T-helper 2 cell treated with Interferon-gamma antibody and Interleukin-4, amounts not matched to agents 5 μg/mL and 100 μg/mL, for 36 hours (primary cell): ENCODE measurements around the gene RFNG.

Source experiments
- DNase-seq: peaks from one replicate; pipeline ENCODE4 v3.0.0; 2021; ENCODE audit warnings: low spot score
- H3K27ac Mint-ChIP-seq: one replicate; pipeline ENCODE4 v1.8.0; 2021; ENCODE audit warnings: mild to moderate bottlenecking, mixed read lengths
- H3K27me3 Mint-ChIP-seq: one replicate; pipeline ENCODE4 v1.8.0; 2021; ENCODE audit warnings: low read depth, mixed read lengths
- H3K36me3 Mint-ChIP-seq: one replicate; pipeline ENCODE4 v1.8.0; 2021; ENCODE audit warnings: low read depth, mixed read lengths
- H3K4me1 Mint-ChIP-seq: one replicate; pipeline ENCODE4 v1.8.0; 2021; ENCODE audit warnings: low read depth, mixed read lengths
- H3K4me3 Mint-ChIP-seq: one replicate; pipeline ENCODE4 v1.8.0; 2022; ENCODE audit warnings: mild to moderate bottlenecking, moderate library complexity, mixed read lengths
- H3K9me3 Mint-ChIP-seq: one replicate; pipeline ENCODE4 v1.8.0; 2021; ENCODE audit warnings: mixed read lengths

RFNG gene

DNA sequence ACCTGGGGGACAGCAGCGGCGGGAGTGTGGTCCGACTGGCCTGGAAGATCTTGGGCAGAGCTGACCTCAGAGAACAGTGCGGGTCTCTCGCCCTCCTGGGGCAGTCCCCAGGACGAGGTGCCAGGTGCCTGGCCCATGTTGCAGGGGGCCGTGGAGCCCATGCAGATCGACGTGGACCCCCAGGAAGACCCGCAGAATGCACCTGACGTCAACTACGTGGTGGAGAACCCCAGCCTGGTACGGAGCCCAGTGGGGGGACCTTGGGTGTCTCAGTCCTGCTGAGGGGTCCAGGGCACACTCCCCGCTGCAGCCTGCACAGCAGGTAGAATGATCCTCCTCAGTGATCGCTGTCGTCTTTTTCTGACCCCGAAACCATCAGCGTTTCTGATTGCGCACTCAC is 1.5 kb upstream of the RFNG start:
- peaks cover 18% of the 10 kb centered on the region for H3K36me3 Mint-ChIP-seq
- no peaks in the 10 kb centered on the region for H3K27me3 Mint-ChIP-seq
- H3K4me1 Mint-ChIP-seq = peaks cover 3% of the 10 kb centered on the region
- peak overlapping the region; percentile 79 for H3K4me3 Mint-ChIP-seq
- no peak for DNase-seq
- no peaks in the 10 kb centered on the region for H3K9me3 Mint-ChIP-seq
- no peak overlapping the region for H3K27ac Mint-ChIP-seq

DNA sequence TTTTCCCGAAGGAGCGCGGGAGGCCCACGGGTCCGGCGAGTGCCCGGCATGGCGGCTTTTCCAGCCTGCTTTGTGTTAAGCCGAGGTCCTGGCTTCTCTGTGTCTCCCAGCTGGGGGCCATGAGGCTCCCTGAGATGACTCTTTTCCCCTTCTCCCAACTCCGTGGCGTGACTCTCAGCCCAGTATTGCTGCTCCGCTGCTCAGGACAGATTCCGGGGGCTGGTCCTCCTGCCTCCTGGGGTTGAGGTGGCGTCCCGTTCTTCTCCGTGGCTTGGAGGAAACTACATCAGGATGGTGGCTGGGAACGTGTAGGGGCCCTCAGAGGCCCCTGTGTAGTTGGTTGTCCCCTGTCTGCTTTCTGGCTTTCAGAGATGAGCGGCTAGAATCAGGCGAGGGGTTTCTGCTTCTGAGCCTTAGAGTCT is 1.0 kb upstream of the RFNG start:
- Mint-ChIP-seq H3K27ac (peak overlapping the region; percentile 36), H3K36me3 (peaks cover 14% of the 10 kb centered on the region), H3K27me3 (no peaks in the 10 kb centered on the region), H3K4me1 (peaks cover 3% of the 10 kb centered on the region), H3K4me3 (peak overlapping the region; percentile 79), H3K9me3 (no peaks in the 10 kb centered on the region)
- no peak for DNase-seq

DNA sequence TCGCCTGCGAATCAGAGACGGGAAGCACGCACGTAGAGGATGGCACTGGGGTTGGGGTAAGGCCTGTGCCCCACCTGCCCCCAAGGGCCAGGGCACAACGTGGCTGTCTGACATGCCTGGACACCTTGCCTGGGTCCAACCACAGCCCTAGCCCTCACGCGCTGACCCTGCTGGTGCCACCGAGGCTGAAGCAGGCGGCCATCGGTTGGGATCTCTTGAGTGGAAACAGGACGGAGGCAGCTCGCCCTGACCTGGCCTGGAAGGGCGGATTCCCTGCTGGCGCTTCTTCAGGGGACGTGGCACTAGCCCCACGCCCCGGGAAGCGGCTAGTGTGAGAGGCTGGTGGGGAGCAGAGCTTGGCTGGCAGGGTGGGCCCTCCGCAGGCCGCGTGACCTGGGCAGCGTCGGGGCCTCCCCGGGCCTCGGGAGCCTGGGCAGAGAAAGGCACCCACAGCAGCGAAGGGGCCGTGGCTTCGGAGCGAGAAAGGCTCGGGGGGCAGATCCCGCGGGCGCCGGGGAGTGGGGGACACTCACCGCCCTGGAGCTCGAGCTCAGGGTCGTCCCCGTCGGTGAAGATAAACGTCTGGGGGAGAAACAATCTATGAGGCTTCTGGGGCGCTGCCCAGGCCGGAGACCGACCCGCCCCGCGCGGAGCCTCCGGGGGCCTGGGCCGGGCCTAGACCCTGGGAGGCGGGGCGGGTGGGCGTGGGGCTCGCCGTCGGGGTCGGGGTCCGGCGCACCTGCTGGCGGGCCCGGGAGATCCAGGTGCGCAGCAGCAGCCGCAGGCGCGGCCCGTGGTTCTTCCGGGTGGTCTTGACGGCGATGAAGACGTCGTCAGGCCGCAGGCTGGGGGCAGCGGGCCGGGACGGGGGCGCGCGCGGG is 610 bp downstream of the RFNG start:
- H3K9me3 Mint-ChIP-seq = no peaks in the 10 kb centered on the region
- no peaks in the 10 kb centered on the region for H3K27me3 Mint-ChIP-seq
- peaks cover 9% of the 10 kb centered on the region for H3K36me3 Mint-ChIP-seq
- H3K27ac Mint-ChIP-seq = peak overlapping the region; percentile 91
- H3K4me3 Mint-ChIP-seq = peak overlapping the region; percentile 89
- no peak for DNase-seq
- H3K4me1 Mint-ChIP-seq = peaks cover 3% of the 10 kb centered on the region

DNA sequence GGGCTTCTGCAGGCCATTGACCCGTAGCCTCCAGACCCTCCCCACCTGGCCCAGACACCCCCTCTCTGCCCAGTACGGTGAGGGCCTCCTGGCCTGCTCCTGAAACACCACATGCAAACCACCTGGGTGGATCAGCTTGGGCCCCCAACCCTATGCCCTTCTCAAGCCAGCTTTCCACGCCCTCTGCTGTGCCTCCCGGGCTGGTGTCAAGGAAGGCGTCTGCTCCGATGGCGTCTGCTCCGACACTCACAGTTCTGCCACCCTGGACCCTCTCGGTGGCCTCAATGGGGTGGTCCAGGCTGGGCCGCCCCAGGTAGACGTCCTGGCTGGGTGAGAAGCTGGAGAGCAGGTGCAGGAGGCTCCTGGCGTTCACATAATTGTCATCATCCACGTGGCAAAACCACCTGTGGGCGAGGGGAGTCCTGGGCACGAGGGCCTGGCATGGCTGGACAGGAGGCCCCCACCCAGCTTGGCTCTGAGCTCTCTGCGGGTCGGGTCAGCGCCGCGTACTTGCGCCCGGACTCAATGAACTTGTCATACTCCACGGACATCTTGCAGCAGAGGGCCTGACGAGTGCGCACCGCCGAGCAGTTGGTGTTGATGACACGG is 1.4 kb downstream of the RFNG start:
- peak overlapping the region; percentile 91 for H3K27ac Mint-ChIP-seq
- no peaks in the 10 kb centered on the region for H3K27me3 Mint-ChIP-seq

DNA sequence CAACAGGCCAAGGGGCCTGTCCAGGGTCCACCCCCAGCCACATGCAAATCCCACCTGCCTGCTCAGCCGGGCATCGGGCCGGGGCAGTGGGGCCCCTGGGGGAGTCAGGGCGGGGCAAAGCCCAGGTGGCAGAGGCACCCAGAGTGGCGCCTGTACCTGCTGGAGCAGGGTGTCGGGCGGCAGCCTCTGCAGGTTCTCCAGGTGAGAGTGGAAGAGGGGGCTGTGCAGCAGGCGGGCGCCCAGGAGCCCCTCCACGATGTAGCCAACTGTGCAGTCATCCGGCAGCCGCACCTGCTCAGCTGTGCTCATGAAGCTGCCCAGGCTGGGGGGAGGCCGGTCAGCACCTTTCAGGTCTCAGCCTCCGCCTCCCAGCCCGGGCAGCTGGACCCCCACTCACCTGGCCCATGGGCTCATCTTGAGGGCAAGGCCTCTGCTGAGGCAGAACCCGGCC is 2.1 kb downstream of the RFNG start:
- H3K4me3 Mint-ChIP-seq = no peak overlapping the region

More for the DNA sequence above, 1.4 kb downstream of the RFNG start:
- H3K4me1 Mint-ChIP-seq = peaks cover 3% of the 10 kb centered on the region
- DNase-seq = no peak
- no peaks in the 10 kb centered on the region for H3K9me3 Mint-ChIP-seq
- H3K36me3 Mint-ChIP-seq = peaks cover 6% of the 10 kb centered on the region
- peak overlapping the region; percentile 89 for H3K4me3 Mint-ChIP-seq

DNA sequence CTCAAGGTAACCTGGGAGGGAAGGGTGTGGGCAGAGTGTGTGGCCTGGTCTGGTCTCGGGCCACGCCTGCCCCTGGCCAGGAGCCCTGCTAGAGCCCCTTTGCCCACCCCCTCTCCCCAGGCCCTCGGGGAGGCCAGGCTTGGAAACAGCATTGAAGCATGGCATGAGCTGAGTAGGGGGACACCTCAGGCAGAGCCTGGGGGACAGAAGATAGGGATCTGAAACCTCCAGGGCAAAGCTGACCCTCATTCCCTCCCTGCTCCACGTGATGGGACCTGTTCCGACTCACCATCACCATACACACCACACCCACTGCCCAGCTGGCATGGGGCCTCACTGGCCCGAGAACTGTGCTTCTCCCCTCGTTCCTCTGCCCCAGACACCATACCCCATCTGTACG is 2.5 kb downstream of the RFNG start:
- no peaks in the 10 kb centered on the region for H3K9me3 Mint-ChIP-seq

More for the DNA sequence above, 2.1 kb downstream of the RFNG start:
- peaks cover 2% of the 10 kb centered on the region for H3K36me3 Mint-ChIP-seq
- no peaks in the 10 kb centered on the region for H3K27me3 Mint-ChIP-seq
- no peaks in the 10 kb centered on the region for H3K9me3 Mint-ChIP-seq
- DNase-seq = no peak
- H3K4me1 Mint-ChIP-seq = peaks cover 3% of the 10 kb centered on the region
- H3K27ac Mint-ChIP-seq = no peak overlapping the region

DNA sequence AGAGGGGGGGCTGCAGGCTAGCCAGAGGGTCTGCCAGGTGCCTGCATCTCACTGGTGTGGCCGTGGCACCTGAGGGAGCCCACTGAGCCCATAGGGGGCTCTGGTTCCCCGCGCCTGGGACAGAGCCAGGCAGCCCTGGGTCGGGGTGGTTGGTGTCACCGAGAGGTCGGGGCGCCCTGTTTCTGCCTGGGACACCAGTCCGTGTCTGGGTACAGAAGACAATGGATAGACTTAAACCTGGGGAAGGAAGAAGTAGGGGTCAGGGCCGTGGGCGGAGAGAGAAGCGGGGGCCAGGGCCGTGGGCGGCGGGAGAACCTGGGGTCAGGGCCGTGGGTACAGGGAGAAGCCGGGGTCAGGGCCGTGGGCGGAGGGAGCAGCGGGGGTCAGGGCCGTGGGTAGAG is 3.0 kb downstream of the RFNG start:
- Mint-ChIP-seq H3K4me1 (peaks cover 3% of the 10 kb centered on the region), H3K27me3 (no peaks in the 10 kb centered on the region), H3K4me3 (no peak overlapping the region), H3K9me3 (no peaks in the 10 kb centered on the region), H3K36me3 (peaks cover 2% of the 10 kb centered on the region), H3K27ac (no peak overlapping the region)
- no peak for DNase-seq

More for the DNA sequence above, 2.5 kb downstream of the RFNG start:
- Mint-ChIP-seq H3K27ac (no peak overlapping the region), H3K4me1 (peaks cover 3% of the 10 kb centered on the region), H3K27me3 (no peaks in the 10 kb centered on the region), H3K36me3 (peaks cover 2% of the 10 kb centered on the region), H3K4me3 (no peak overlapping the region)
- DNase-seq = no peak

DNA sequence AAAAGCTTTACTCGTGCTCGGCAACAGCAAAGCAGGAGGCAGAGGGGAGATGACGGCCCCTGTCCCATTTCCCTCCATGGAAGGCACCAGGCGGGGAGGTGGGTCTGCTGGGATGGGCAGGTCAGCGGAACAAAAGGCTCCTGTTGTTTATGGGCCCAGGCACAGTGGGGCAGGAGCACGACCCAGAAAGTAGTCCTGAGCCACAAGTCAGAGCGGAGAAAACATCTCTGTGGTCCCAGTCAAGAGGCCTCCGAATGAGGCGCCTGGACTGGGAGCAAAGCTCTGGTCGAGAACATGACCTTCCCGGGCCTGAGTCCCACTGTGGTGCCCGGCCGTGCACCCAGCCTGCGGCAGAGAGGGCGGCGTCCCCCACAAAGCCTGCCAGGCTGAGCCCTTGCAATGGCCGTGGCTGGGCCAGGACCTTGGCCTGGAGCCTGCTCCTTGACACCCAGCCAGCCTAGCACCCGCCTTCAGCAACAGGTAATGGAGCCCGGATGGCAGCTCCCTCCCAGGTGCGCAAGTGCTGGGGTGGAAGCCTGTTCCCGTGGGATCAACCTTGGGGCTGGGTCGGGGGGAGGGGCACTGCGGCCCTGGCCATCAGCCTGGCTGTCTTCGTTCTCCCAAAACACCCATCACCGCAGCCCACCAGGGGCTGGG is 3.6 kb downstream of the RFNG start:
- Mint-ChIP-seq H3K36me3 (peaks cover 2% of the 10 kb centered on the region), H3K4me1 (no peaks in the 10 kb centered on the region), H3K4me3 (no peak overlapping the region), H3K27ac (peak overlapping the region; percentile 71), H3K9me3 (no peaks in the 10 kb centered on the region), H3K27me3 (no peaks in the 10 kb centered on the region)
- no peak for DNase-seq

DNA sequence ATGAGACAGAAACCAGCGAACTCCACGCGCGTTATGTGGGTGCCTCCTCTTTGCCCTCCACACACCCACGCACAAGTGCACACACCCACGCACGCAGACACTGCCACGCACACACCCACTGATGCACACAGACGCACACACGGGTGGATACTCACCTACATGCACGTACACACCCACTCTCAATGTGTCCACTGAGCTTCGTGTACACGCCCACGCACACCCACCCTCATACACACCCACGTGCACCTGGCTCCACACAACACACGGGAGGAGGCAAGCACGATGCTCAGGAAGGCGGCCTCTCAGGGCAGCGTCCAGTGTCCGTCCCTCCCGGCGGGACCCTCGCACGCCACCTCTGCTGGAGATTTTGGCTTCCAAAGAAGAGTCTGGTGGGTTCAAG is 4.2 kb downstream of the RFNG start:
- H3K27ac Mint-ChIP-seq = peak overlapping the region; percentile 71
- no peaks in the 10 kb centered on the region for H3K4me1 Mint-ChIP-seq
- no peaks in the 10 kb centered on the region for H3K27me3 Mint-ChIP-seq
- no peaks in the 10 kb centered on the region for H3K9me3 Mint-ChIP-seq
- no peaks in the 10 kb centered on the region for H3K36me3 Mint-ChIP-seq
- DNase-seq = no peak
- no peak overlapping the region for H3K4me3 Mint-ChIP-seq

DNA sequence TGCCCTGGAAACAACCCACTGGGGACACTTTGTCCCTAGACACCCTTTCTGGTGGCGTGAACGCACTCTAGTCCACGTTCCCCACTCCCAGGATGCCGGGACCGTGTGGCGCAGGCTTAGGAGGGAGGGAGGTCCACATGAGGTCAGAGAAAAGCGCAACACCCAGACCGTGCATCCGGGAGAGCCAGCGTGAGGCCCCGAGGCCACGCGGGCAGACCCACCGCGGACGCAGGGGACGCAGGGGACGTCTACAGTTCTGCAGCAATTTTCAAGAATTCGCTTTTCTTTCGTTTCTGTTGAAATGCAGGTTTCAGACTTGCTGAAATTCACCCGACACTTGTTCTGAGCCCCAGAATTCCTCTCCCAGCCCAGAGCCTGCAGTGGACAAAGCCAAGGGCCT is 4.7 kb downstream of the RFNG start:
- Mint-ChIP-seq H3K4me1 (no peaks in the 10 kb centered on the region), H3K27me3 (no peaks in the 10 kb centered on the region), H3K27ac (no peak overlapping the region), H3K9me3 (no peaks in the 10 kb centered on the region), H3K4me3 (no peak overlapping the region), H3K36me3 (no peaks in the 10 kb centered on the region)
- no peak for DNase-seq

DNA sequence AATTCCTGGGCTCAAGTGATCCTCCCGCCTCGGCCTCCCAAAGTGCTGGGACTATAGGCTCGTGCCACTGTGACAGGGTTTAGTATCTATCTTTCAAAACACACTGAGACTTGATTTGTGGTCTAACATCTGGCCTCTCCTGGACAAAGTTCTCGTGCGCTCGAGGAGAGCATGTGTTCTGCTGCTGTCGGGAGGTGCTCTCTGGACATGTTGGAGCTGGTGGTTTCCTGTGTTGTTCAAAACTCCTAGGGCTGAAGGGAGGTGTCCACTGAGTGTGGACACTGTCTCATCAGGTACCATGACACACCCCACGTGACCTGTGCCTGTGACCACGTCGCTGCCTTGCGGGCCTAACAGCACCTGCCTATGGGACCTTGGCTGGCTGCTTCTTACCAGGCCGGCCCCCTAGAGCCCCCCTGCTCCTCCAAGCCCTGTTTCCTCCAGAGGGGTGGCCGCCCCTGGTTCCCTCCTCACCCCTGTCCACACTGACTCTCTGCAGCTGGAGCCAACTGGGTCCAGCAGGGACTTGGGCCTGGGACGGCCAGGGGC is 5.6 kb downstream of the RFNG start:
- no peaks in the 10 kb centered on the region for H3K36me3 Mint-ChIP-seq
- H3K27me3 Mint-ChIP-seq = no peaks in the 10 kb centered on the region
- no peak overlapping the region for H3K27ac Mint-ChIP-seq
- no peak overlapping the region for H3K4me3 Mint-ChIP-seq
- H3K9me3 Mint-ChIP-seq = no peaks in the 10 kb centered on the region
- no peak for DNase-seq
- H3K4me1 Mint-ChIP-seq = no peaks in the 10 kb centered on the region

DNA sequence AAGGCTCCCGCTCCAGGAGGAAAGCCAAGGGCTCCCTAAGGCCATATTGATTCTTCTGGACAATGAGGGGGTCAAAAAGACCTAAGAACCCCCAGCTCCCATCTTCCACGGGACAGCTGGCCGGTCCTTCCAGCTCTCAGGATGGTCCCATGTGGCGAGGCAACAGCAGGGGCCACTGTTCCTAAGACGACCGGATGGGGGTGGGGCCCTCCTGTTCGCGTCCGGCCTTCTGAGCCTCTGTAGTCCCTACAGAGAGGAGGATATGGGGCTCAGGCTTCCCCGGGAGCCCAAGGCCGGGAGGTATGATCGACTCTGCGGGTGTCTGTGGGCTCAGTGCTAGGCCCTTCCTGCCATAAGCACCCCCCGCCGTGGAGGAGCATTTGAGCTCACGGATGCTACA is 8.1 kb downstream of the RFNG start:
- DNase-seq = no peak
- Mint-ChIP-seq H3K27ac (no peak overlapping the region), H3K27me3 (no peaks in the 10 kb centered on the region), H3K4me3 (no peak overlapping the region), H3K4me1 (peaks cover 8% of the 10 kb centered on the region), H3K9me3 (no peaks in the 10 kb centered on the region), H3K36me3 (no peaks in the 10 kb centered on the region)

DNA sequence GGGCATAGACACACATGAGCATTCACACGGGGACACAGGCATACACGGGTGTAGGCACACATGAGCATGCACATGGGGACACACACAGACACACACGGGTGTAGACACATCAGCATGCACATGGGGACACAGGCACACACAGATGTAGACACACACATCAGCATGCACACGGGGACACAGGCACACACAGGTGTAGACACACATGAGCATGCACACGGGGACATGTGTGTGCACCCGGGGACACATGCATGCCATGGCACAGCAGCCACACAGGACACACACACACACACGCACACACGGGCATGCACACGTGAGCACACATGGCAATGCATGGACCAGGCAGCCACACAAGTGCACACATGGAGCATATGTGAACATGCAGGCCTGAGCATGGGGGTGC is 9.0 kb downstream of the RFNG start:
- no peaks in the 10 kb centered on the region for H3K9me3 Mint-ChIP-seq
- no peaks in the 10 kb centered on the region for H3K27me3 Mint-ChIP-seq
- no peak overlapping the region for H3K27ac Mint-ChIP-seq
- no peak overlapping the region for H3K4me3 Mint-ChIP-seq
- no peaks in the 10 kb centered on the region for H3K36me3 Mint-ChIP-seq
- DNase-seq = no peak
- H3K4me1 Mint-ChIP-seq = peaks cover 12% of the 10 kb centered on the region
